A673 (cell line): Measurements from ENCODE around the gene OCLN.

Experiments
- CTCF ChIP-seq: fragments of 300-800, 200-600 bp; sonication (generic); conservative IDR thresholded peaks from 2 replicates; pipeline ENCODE4 v1.5.1; 2017; ENCODE audit warnings: low read depth, mild to moderate bottlenecking, antibody characterized with exemption, low read length, moderate library complexity, mixed read lengths
- EZH2 ChIP-seq: fragments of 200-600 bp; sonication (generic); IDR thresholded peaks from 2 replicates; pipeline ENCODE4 v1.6.1; 2017; ENCODE audit warnings: borderline replicate concordance, low read depth, mild to moderate bottlenecking, mixed read lengths, antibody characterized with exemption, low read length; ENCODE audit not compliant: poor library complexity, severe bottlenecking

GRCh38 chr5:69492923-69493395 is 369 bp downstream of the OCLN start:
- TF ChIP-seq EZH2 (no peak), CTCF (no peak)
